Measurements from ENCODE around the gene ERVV-1. TPM values are rescaled to one million over a fixed set of nuclear protein-coding genes. Genes with fewer than 3 reads are reported as not detected.

The ERVV-1 gene
- total RNA-seq, 2 donors from 2014 or later: not detected

- H3K27me3 Mint-ChIP-seq: peaks cover 15% of the 10 kb centered on the region in 2 donors
- H3K9me3 Mint-ChIP-seq: peaks cover 12% of the 10 kb centered on the region
- peak in 1 of 2 donors; percentile 79 for ATAC-seq
These were observed 23.7 kb downstream of the ERVV-1 start for GRCh38 chr19:53037101-53038097.

DNA sequence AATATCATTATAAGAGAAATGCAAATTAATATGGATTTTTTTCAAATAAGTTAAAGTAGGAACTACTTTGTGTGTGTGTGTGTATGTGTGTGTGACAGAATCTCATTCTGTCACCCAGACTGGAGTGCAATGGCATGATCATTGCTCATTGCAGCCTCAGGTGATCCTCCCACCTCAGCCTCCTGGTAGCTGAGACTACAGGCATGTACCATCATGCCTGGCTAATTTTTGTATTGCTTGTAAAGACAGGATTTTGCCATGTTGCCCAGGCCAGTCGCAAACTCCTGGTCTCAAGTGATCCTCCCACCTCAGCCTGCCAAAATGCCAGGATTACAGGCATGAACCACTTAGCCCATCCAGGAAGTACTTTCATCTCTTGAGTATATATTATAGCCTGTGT, 27.6 kb downstream of the ERVV-1 start:
- Mint-ChIP-seq H3K9me3 (peaks cover 8% of the 10 kb centered on the region), H3K36me3 (peaks cover 12% of the 10 kb centered on the region), H3K4me3 (no peak overlapping the region), H3K4me1 (ENCODE audit: low read depth in 2 of 2) (peaks cover 0 to 3% of the 10 kb centered on the region in 2 donors), H3K27me3 (peaks cover 9 to 11% of the 10 kb centered on the region in 2 donors), H3K27ac (no peak overlapping the region)
- DNase-seq (ENCODE audit: low spot score): no peak
- no peak for ATAC-seq

More at GRCh38 chr19:53037101-53038097, 23.7 kb downstream of the ERVV-1 start:
- peaks cover 14% of the 10 kb centered on the region for H3K36me3 Mint-ChIP-seq
- no peak for DNase-seq (ENCODE audit: low spot score)
- peak overlapping the region; percentile 36 for H3K4me3 Mint-ChIP-seq
- H3K27ac Mint-ChIP-seq: peak overlapping the region in 1 of 2 donors; percentile 14
- H3K4me1 Mint-ChIP-seq (ENCODE audit: low read depth in 2 of 2): peaks cover 0 to 3% of the 10 kb centered on the region in 2 donors

DNA sequence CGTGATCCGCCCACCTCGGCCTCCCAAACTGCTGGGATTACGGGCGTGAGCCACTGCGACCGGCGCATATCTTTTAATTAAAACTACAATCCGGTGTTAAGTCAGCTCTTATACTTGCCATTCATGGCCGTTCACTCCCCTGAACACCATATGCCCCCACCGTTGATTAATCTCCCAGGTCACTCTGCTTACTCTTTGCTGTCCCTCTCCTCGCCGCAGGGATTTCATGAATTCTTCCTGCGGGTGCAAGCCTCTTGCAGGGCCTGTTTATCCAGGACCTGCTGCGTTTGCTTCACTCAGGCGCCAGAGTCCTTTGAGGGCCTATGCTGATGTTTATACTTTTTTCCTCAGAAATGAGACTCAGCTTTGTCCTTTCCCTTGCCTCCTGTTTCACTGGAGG, 31.8 kb downstream of the ERVV-1 start:
- H3K4me3 Mint-ChIP-seq: no peak overlapping the region
- H3K9me3 Mint-ChIP-seq: peaks cover 8% of the 10 kb centered on the region
- ATAC-seq (no peak), DNase-seq (ENCODE audit: low spot score) (no peak)
- H3K4me1 Mint-ChIP-seq (ENCODE audit: low read depth in 2 of 2): no peaks in the 10 kb centered on the region
- H3K27me3 Mint-ChIP-seq: peaks cover 0 to 2% of the 10 kb centered on the region in 2 donors
- H3K36me3 Mint-ChIP-seq: peaks cover 5% of the 10 kb centered on the region
- no peak overlapping the region for H3K27ac Mint-ChIP-seq

DNA sequence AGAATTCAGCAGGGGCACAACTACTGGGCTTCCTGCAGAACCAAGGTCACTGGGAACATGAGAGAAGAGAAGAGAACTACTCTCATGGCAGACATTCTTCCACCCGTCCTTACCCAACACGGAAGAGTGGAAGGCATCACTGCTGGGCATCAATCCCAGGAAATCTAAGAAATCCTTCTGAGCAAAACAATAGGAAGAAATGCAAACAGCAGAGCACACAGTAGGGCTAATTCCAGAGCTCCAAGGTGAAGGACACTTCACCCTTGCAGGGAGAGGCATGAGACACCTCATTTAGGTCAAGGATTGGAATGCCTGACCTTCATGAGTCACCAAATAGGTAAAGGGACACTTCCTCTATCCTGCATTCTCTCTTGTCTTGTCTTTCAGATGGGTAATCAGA, 33.7 kb downstream of the ERVV-1 start:
- Mint-ChIP-seq H3K27ac (no peak overlapping the region), H3K27me3 (no peaks in the 10 kb centered on the region), H3K9me3 (peaks cover 10% of the 10 kb centered on the region), H3K4me3 (no peak overlapping the region), H3K36me3 (peaks cover 5% of the 10 kb centered on the region), H3K4me1 (ENCODE audit: low read depth in 2 of 2) (no peaks in the 10 kb centered on the region)
- no peak for DNase-seq (ENCODE audit: low spot score)
- ATAC-seq: no peak

DNA sequence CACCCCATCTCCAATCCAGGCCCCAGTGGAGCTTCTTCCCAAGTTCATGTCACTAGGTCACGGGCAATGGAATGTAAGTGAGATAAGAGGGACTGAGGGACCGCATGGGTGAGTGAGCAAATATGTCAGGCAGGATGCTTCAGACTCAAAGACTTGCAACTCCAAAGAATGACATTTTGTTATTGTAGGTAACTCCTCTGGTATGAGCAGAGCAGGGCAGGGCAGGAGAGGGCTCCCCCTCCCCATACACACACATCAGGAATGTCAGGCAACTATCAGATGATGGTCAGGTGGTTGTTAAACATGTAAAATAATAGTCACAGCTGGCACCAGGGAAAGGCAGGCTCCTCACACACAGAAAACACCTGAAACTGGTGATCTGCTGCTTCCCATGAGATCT, 41.4 kb downstream of the ERVV-1 start:
- Mint-ChIP-seq H3K27me3 (peaks cover 7 to 8% of the 10 kb centered on the region in 2 donors), H3K4me1 (ENCODE audit: low read depth in 2 of 2) (peaks cover 0 to 6% of the 10 kb centered on the region in 2 donors), H3K9me3 (peaks cover 16% of the 10 kb centered on the region), H3K4me3 (no peak overlapping the region), H3K27ac (no peak overlapping the region), H3K36me3 (peaks cover 21% of the 10 kb centered on the region)
- no peak for ATAC-seq
- DNase-seq (ENCODE audit: low spot score): no peak

DNA sequence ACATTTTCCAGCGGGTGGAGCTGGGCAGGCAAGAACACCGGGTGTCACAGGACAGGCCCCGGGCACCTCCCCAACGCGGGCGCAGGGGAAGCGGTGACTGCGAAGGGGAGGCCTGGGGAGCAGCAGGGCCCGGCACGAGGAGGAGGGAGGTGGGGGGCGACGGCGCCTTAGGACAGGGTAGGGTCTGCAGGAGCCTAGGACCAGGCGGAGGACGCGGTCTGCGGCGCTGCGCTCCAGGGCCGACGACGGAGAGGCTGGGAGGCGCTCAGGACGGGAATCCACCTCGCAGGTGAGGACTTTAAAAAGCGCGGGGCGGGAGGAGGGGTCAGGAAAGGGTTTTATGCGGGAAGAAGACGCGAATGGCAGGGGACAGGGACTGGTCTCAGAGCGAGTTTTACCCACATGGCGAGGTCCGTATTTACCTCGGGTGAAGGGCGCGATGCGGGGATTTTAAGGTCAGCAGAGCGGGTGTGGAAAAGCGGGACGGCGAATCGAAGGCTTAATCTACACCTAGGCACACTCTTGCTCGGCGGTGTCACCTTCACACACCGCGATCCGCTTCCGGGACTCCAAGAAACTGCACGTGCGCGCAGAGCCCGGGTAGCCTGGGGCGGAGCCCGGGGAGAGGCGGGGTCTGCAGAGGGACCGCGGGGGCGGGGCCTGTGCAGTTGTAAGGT, 44.3 kb downstream of the ERVV-1 start:
- peaks cover 7 to 8% of the 10 kb centered on the region in 2 donors for H3K27me3 Mint-ChIP-seq
- ATAC-seq (no peak), DNase-seq (ENCODE audit: low spot score) (no peak)
- peaks cover 0 to 6% of the 10 kb centered on the region in 2 donors for H3K4me1 Mint-ChIP-seq (ENCODE audit: low read depth in 2 of 2)
- peaks cover 33% of the 10 kb centered on the region for H3K36me3 Mint-ChIP-seq
- no peak overlapping the region for H3K27ac Mint-ChIP-seq
- peaks cover 15% of the 10 kb centered on the region for H3K9me3 Mint-ChIP-seq
- no peak overlapping the region for H3K4me3 Mint-ChIP-seq

Other genes starting within 250 kb of the ERVV-1 start
- 10 to 100 TPM; 11.5 to 35.2 TPM for gene ZNF600, start 227.1 kb upstream of the ERVV-1 start, total RNA-seq
- 10 to 100 TPM; 11.3 to 24.7 TPM for gene ZNF28, start 192.3 kb upstream of the ERVV-1 start, total RNA-seq
- 10 to 100 TPM; 11.3 to 18.7 TPM for gene ZNF468, start 156.3 kb upstream of the ERVV-1 start, total RNA-seq
- 10 to 100 TPM; 13.9 to 15.4 TPM for gene ZNF320, start 116.3 kb upstream of the ERVV-1 start, total RNA-seq
- 1 to 10 TPM; 5.3 to 6.5 TPM for gene ZNF888, start 90.5 kb upstream of the ERVV-1 start, total RNA-seq
- 10 to 100 TPM in 1 of 2 donors, 1 to 10 TPM in 1; 8.7 to 11.8 TPM for gene ZNF816, start 51.0 kb upstream of the ERVV-1 start, total RNA-seq
- gene ERVV-2, start 30.8 kb downstream of the ERVV-1 start, total RNA-seq: not detected
- 10 to 100 TPM; 31.3 to 41.4 TPM for gene ZNF160, start 89.5 kb downstream of the ERVV-1 start, total RNA-seq
- 1 to 10 TPM; 1.1 to 3.2 TPM for gene ZNF415, start 119.0 kb downstream of the ERVV-1 start, total RNA-seq
- gene ZNF347, start 145.1 kb downstream of the ERVV-1 start, total RNA-seq: 10 to 100 TPM in 1 of 2 donors, 1 to 10 TPM in 1; 4.6 to 12.6 TPM
- gene ZNF665, start 179.4 kb downstream of the ERVV-1 start, total RNA-seq: 1 to 10 TPM; 2.1 to 3.0 TPM
- gene ZNF677, start 241.0 kb downstream of the ERVV-1 start, total RNA-seq: 10 to 100 TPM in 1 of 2 donors, 1 to 10 TPM in 1; 2.2 to 11.2 TPM
- gene VN1R2, start 244.4 kb downstream of the ERVV-1 start, total RNA-seq: not detected